Hematopoietic multipotent progenitor cell treated with erythropoietin and hydrocortisone succinate and interleukin-3 and kit ligand, for 6 days (in vitro differentiated cells): ENCODE data around the gene ATP8A2.
"Not testable (repeated sequence)": the region's sequence is repeated elsewhere in the genome, so short reads cannot be mapped to it uniquely, and the experiment has no call there.

Source experiments
- DNase-seq: peaks from one replicate; pipeline ENCODE4 v3.0.0-alpha.2; 2015

Gene ATP8A2

DNA sequence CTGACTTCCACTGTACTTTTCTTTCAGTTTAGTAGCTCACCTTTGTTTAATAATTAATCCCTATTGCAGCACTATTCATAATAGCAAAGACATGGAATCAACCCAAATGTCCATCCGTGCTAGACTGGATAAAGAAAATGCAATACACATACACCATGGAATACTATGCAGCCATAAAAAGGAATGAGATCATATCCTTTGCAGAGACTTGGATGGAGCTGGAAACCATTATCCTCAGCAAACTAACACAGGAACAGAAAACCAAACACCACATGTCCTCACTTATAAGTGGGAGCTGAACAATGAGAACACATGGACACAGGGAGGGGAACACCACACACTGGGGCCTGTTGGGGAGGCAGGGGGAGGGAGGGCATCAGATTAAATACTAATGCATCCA lies 402.3 kb downstream of the ATP8A2 start:
- not testable (repeated sequence) for DNase-seq

DNA sequence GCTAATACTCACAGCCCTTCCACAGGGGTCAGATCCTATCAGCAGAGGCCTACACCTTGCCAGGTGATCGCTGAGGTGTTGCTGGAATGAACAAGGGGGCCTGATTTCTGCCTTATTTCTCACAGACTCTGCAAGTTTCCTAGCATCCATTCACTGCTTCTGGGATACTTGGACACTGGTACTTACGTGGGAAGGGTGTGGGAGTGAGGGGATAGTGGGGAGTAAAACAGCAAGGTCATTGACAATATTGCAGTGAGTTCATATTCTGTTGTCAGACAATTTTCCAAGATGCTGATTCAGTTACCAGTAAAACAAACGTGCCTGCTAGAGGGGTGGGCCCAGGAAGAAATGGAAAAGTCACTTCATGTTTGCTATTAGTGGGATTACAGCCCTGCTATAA lies 403.5 kb downstream of the ATP8A2 start:
- DNase-seq, result no peak

DNA sequence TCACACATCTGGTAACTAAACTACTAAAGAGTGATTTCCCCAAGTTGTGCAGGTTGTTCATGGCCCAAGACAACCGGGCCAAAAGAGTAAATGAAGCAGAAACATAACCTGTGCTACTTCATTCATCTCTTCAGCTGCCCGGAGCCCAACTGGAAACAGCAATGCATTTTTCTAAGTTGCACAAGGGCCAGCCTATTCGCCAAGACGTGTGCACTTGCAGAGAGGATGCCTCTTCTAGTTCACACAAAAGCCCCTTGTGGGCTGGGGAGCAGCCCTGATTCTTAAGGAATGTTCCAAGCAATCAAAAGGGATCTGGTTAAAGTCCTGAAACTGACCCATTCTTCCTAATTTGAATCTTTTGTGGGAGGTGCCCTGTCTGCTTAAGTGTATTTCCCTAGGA lies 404.2 kb downstream of the ATP8A2 start:
- DNase-seq, result no peak

DNA sequence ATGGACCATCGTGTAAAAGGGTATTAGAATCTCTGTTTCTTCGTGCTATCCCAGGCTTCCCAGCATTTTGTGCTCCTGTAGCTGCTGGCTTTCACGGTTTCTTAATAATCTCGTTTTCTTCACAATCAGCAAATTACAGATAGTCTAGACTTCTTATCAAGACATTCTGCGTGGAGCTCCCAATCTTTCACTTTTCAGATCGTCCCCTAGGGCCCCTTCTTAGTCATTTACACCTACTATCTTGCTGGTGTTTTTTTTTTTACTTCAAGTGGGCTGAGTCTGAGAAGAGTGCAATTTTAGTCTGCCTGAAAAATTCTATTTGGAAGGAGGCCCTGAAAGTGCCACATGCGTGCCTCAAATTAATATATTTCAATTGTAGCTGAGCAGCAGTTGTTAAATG lies 404.9 kb downstream of the ATP8A2 start:
- peak; percentile 8 for DNase-seq

DNA sequence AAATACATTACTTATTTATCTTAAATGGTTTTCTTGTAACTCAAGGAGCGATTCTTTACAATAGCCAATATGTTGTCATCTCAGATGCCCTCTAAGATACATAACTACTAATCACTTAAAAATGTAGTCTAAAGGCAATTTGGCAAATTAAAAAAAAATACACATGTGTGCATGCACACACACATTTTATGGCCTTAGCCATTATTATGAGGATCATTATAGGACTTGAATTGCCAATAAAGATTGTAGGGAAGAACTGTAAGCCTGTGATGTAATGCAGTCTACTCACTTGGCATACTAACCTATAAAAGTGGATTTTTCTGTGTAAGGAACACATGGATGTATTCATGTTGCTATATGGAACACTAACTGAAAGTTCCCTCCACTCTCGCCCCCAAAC lies 405.7 kb downstream of the ATP8A2 start:
- no peak for DNase-seq

DNA sequence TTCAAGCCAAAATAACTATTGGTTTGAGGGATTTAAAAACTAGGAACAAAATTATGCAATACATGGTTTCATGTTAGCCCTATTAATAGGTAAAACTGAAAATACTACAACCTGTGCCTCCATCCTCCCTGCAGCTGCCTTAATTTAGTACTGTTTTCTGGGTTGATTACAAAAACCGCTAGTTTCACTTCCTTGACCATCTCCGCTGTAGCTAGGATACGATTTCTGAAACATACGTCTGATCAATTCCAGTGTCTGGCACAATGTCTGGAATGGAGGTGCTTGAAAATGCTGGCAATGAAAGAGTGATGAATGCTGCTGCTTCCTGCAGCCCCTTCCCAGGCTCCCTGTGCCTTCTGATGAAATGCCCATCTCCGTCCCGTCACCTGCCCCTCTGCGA lies 406.6 kb downstream of the ATP8A2 start:
- no peak for DNase-seq

DNA sequence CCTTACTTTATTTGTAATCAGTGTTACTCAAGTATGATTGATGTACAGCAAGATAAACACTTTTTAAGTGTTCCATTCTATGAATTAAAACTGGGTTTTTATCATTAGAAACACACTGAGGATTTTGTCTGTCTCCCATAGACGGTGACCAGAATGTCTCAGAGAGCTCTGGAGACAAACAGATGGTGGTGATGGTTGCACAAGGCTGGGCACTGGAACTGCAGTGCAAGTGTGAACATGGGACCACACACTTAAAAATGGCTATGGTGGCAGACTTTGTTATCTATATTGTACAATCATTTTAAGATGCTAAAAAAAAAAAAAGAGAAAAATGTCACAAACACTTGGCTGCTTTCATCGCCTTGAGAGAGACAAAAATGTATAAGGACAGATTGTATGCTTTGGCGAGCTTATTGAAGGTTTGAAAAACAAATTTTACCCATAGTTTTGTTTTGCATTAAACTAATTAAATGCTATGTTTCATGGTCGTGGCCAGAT lies 407.1 kb downstream of the ATP8A2 start:
- DNase-seq, result no peak

DNA sequence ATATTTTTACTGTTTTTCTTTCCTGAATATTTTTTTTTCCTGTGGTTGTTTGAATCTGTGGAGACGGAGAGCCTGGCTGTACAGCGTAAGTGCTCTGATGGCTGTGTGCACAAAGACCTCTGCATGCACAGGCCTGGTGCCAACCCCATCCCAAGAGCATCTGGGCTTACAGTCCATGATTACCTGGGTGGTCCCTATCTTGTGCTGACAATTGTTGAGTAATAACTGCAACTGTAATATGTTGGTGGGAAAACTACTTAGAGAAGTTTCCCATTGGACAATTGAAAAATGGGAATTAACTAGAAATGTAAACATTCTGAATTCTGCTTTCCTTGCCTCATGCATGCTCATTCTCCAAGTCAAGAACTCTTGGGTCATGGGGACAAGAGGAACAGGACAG lies 411.3 kb downstream of the ATP8A2 start:
- DNase-seq, result no peak

DNA sequence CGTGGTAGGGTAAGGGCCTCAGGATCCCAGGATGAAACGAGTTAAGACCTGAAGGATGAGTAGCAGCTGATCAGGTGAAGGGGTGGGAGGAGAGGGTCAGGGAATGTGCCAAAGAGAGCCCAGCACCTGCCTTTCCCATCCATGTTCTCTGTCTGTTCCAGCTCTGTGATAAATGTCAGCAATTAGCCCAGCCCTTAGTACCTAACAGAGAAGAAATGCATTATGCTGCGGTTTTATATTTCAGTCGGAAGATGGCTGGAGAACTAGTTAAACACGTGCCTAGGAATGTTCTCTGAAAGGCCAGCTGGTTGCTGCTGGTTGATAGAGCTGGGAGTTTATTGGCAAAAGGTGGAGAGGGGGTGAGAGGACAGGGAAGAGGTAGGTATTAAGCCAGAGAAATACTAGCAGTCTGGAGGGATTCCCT lies 411.8 kb downstream of the ATP8A2 start:
- no peak for DNase-seq

DNA sequence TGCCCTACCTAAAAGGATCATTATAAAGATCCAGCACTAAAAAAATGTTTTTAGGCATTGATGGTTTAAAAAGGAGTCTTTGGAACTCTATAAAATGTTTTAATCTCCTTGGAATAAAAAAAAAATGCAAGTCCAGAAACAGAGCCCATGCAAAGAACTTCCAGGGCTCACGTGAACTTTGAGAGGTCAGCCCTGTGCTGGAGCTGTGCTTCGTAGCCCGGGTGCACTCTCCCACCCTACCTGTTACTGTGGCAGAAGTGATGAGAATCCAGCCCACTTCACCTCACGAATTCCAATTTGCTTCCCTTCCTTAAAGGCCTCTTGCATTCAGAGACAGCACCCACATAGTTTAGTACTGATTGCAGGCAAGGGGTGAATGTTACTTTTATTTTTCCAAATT lies 412.3 kb downstream of the ATP8A2 start:
- DNase-seq, result no peak

DNA sequence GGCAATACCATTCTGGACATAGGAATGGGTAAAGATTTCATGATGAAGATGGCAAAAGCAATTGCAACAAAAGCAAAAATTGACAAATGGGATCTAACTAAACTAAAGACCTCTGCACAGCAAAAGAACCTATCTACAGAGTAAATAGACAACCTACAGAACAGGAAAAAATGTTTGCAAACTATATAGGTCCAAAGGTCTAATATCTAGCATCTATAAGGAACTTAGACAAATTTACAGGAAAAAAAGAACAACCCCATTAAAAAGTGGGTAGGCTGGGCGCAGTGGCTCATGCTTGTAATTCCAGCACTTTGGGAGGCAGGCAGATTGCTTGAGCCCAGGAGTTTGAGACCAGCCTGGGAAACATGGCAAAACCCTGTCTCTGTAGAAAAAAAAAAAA lies 418.4 kb downstream of the ATP8A2 start:
- DNase-seq, result not testable (repeated sequence)

DNA sequence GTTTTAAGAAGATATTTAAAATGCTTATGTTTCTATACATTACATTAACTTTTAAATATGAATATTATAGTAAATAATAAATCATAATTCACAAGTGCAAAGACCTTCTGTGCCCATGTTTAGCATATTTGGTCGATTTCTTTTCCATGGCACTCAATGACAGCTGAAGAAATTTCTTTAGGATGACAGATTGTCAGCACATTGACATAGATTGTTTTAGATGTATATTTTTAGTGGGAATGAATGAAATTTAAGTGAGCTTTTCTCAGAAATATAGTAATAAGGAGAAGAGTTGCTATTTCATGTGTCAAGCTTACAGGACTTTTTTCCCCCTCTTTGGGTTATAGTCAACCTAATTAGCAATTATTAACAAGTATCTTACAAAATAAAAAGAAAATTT lies 423.5 kb downstream of the ATP8A2 start:
- DNase-seq, result no peak

DNA sequence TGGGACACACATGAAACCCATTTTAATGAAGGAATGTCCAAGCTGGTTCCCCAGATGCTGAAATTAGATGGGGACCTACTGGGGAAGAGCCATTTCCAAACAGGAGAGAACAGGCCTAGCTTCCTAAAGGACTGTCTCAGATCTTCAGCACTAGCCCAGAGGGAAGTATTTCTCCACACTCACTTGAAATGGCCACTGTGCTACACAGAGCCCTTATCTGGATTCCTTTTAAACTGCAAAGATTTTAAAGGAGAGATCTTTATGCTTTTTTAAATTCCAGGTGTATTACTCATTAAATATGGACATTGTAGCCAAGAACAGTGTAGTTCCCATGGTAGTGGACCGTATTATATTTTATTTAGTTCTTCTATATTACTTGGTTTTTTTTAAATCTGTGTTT lies 424.7 kb downstream of the ATP8A2 start:
- no peak for DNase-seq

DNA sequence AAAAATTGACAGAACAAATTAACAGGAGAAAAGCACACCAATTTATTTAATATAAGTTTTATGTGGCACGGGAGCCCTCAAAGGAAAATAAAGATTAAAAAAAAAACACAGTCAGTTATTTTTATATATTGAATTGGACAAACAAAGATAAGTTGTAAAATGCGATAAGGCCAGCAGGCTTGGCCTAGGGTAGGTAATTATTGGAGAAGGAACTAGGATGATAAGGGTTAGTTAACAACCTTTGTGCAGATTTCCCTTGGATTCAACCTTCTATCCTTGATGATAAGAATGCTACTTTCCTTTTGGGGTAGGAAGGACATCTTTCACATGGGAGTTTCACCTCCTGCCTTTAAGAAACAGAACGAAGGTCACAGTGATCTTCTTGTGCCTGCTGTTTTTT lies 427.2 kb downstream of the ATP8A2 start:
- no peak for DNase-seq

DNA sequence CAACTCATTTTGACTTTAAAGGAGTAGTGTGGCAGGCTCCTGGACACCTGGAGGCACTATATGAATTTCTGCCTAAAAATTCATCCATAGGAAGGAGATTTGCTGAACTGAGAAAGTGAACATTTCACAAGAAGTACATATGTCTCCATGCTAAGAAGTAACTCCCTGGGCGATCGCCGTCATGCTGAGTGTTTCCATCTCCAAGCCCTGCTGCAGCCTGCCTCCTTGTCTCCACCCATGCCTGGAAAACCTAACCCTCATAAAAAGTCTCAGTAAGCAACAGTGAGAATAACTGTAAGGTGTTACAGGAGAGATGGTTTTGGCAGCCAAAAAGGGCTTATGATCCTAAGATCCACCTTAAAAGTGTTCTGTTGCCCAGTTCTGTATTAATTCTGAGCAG lies 428.7 kb downstream of the ATP8A2 start:
- DNase-seq, result no peak

DNA sequence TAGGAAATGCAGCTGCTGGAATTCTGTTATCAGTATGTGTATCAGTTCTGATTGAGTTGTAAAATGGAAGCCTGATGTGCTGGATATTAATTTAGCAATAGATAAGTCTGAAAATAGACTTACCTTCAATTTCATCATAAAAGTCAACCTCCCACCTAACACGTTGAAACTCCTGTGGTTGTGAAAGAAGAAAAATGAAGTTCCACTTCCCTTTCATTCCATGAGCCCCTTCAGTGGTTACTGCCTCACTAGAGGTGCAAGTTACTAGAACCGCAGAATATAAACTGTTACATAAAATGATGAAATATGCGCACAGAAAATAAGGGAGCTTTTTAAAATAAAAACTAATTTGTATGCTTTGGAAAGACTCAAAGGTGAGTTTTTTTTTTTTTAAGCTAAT lies 430.8 kb downstream of the ATP8A2 start:
- no peak for DNase-seq

DNA sequence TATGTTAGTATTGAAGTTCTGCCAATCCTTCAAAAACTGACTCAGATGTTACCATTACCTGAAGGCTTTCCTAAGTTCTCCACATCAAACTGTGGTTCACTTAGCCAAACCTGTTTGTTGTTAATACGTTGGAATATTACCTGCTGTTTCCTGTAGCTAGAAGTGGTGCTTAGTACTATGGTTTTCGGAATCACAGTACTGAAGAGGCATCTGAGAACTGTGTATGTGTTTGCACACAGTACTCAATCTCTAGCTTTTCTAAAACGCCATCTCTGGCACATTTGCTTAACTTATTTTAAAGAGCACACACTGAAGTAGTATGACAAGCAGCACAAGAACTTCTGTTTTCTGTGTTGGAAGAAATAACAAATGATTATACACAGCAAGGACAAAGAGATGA lies 431.9 kb downstream of the ATP8A2 start:
- DNase-seq, result no peak

DNA sequence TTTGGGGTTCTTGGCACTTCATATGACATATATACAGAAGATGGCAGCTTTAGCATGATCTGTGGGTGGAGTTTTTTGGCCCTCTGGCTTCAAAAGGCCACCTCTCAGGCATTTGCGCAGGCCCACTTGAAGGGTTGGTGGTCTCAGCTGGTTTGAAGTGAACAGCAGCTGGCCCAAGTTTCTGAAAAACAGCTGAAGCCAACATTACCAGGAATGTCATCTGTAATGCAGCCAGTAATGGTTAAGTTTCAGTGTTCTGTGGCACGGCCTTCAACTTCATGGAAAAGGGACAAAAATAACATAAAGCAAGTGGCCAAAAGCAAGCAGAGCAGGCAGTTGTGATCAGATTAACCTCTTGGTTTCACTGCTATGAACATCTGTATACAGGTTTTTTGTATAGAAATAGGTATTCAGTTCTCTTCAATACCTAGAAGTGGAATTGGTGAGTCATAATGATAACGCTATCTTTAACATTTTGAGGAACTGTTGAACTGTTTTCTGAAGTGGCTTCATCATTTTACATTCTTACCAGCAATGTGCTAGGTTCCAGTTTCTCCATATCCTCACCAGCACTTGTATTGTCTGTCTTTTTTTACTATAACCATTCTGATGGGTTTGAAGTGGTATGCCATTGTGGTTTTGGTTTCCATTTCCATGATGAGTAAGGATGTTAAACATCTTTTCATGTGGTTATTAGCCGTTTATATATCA lies 434.6 kb downstream of the ATP8A2 start:
- no peak for DNase-seq

DNA sequence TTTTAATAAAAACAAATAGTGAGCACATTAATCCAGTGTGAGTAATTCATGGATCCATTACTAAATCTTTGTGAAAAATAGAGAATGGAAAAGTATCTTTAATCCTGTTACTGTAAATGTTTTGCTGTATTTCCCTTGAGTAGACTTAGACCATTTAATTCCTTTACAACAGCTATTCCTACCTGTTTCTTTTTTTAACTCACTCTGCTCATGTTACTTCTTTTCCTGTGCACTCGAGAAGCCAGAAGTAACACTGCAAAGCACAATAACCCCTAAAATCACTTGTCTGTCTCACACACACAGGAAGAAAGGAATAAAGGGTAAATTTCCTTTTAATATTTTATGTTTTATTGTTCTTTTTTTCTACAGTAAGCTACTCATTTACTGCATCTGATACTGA lies 435.8 kb downstream of the ATP8A2 start:
- DNase-seq, result no peak

DNA sequence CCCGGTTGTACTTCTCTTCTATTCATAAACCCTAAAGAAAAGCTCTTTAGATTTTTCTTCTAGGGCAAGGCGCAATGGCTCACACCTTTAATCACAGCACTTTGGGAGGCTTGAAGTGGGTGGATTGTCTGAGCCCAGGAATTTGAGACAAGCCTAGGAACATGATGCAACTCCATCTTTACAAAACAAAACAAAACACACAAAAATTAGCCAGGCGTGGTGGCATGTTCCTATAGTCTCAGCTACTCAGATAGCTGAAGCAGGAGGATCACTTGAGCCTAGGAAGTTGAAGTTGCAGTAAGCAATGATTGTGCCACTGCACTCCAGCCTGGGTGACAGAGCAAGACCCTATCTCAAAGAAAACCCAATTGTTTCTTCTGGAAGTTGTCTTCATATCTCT lies 439.7 kb downstream of the ATP8A2 start:
- DNase-seq, result no peak

DNA sequence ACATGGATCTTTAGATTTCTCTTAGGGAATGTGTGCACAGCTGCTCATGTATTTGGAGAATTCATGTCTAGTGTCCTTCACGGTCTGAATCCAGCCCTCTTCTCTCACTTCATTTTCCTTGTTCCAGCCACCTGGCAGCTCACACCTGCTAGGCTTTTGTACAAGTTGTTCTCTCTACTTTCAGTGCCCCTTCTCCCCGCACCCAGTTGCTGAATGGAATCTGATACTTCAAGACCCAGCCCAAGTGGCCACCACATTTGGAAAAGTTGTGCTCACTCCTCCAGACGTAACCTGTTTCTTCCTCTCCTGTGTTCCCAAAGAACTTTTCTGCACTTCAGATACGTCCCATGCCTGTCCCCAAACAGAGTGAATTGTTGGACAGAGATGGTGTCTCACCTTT lies 444.5 kb downstream of the ATP8A2 start:
- DNase-seq, result no peak

DNA sequence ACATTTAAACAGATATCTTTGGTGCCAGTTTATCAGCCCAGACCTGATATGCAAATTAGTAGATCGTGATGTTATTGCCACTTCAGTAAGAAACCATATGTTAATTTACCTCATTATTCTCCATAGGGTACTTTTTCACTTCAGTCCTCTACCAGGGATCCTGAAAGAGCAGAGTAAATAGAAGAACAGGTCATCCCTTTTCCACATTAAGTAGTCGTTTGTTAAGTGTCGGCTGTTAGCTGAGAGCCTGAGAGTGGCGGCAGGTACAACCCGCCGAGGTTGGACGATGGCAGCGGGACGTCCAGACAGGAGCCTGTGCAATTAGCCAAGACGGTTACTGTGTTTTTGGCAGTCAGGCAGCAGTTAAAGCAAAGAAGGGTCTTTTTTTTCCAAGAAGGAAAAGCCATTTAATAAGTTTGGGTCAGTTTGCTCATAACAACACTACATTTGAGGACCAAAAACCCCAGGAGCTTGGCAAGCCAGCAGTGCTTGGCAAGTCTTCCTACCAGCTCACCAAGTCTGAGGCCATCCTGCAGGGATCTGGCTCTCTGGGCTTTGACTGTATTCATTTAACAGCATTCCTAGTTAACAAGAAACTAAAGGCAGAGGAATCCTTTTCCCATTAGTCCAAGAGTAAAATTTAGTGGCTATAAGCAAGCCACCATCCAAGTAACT lies 448.2 kb downstream of the ATP8A2 start:
- DNase-seq, result no peak

DNA sequence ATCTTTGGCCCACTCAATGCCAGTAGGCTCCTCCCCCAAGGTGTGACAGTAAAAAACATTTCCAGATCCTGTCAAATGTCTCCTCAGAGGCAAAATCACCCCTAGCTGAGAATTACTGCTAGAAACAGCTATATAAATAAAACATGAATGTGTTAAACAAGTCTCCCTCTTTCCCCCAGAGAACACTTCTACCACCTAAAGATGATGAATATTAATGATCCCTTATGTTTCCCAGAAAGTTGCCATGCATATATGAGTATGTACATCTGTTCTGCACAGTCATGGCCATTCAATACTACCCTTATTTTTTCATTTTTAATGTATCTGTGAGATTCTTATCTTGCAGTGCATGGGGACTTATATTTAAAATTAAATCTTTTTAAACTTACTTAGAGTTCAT lies 450.0 kb downstream of the ATP8A2 start:
- DNase-seq, result no peak

DNA sequence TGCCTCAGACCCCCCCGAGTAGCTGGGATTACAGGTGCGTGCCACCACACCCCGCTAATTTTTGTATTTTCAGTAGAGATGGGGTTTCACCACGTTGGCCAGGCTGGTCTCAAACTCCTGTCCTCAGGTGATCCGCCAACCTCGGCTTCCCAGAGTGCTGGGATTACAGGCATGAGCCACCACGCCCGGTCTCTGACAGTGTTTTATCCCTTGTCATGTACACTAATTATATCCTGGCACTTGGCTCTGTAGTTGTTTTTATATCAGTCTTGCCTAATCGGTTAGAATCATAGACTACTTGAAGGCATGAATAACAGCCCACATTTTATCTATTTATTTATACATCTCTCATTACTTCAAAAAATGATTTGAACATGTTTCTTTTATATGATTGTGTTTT lies 455.4 kb downstream of the ATP8A2 start:
- not testable (repeated sequence) for DNase-seq
